SK-N-SH (cell line): ENCODE measurements around the gene THSD4. TPM values are rescaled to one million over a fixed set of nuclear protein-coding genes. Genes with fewer than 3 reads are reported as not detected.

Experiments used
- CTCF ChIA-PET: fragments of 300-600, 350-600 bp; formaldehyde crosslinking; extraction: SDS; loops from one replicate; lab custom pipeline; 2021; lab: Yijun Ruan, JAX
- POLR2A ChIA-PET: fragments of 350-600 bp; sonication (Branson Sonifier 250); formaldehyde crosslinking; extraction: SDS; loops from one replicate; lab custom pipeline; 2020; ENCODE audit warnings: antibody characterized with exemption, inconsistent platforms; lab: Yijun Ruan, JAX
- DNase-seq: peaks from one replicate; pipeline ENCODE4 v3.0.0; 2012
- H2AFZ ChIP-seq: fragments of 200-600 bp; sonication (generic); 2 replicates; pipeline ENCODE4 v1.8.1; 2016; ENCODE audit warnings: antibody characterized with exemption, mild to moderate bottlenecking, low read depth
- H3F3A ChIP-seq: fragments of 200-600 bp; sonication (generic); replicated peaks from 2 replicates; pipeline ENCODE3; 2016; ENCODE audit warnings: antibody characterized with exemption, mild to moderate bottlenecking; ENCODE audit not compliant: insufficient read depth
- H3K27ac ChIP-seq, 2 experiments: fragments of 200-500 bp in 1 of 2; fragments of 200-600 bp in 1 of 2; sonication (Bioruptor generic) in 1 of 2; sonication (generic), shearing (Covaris generic) in 1 of 2; 2 replicates each; pipeline versions ENCODE4 v1.5.1 to v1.6.1; 2014 to 2016; ENCODE audit warnings: low read depth in 2 of 2, inconsistent platforms in 1 of 2, low read length in 1 of 2, mild to moderate bottlenecking in 1 of 2, mixed read lengths in 1 of 2
- H3K27me3 ChIP-seq: fragments of 200-600 bp; sonication (generic), shearing (Covaris generic); 2 replicates; pipeline ENCODE4 v1.6.1; 2016; ENCODE audit warnings: mixed run types; ENCODE audit not compliant: insufficient read depth
- H3K36me3 ChIP-seq, 2 experiments: fragments of 200-500 bp in 1 of 2; fragments of 200-600 bp in 1 of 2; sonication (Bioruptor generic) in 1 of 2; sonication (generic) in 1 of 2; replicated peaks in 1 of 2; 2 replicates each; pipeline versions ENCODE3 to v1.5.1; 2014 to 2016; ENCODE audit warnings: low read length in 1 of 2, mild to moderate bottlenecking in 1 of 2; ENCODE audit not compliant: insufficient read depth in 2 of 2, control insufficient read depth in 1 of 2
- H3K4me1 ChIP-seq, 2 experiments: fragments of 200-500 bp in 1 of 2; fragments of 200-600 bp in 1 of 2; sonication (Bioruptor generic) in 1 of 2; sonication (generic), shearing (Covaris generic) in 1 of 2; 2 replicates each; pipeline versions ENCODE4 v1.5.1 to v1.6.1; 2014 to 2016; ENCODE audit warnings: low read depth in 1 of 2, low read length in 1 of 2, mixed run types in 1 of 2; ENCODE audit not compliant: insufficient read depth in 2 of 2, control insufficient read depth in 1 of 2
- H3K4me2 ChIP-seq: fragments of 200-600 bp; sonication (generic), shearing (Covaris generic); 2 replicates; pipeline ENCODE4 v1.6.1; 2017; ENCODE audit warnings: mixed run types
- H3K4me3 ChIP-seq, 2 experiments: fragments of 200-500 bp in 1 of 2; fragments of 200-600 bp in 1 of 2; sonication (Bioruptor generic) in 1 of 2; sonication (generic), shearing (Covaris generic) in 1 of 2; 2 replicates each; pipeline versions ENCODE4 v1.5.1 to v1.8.1; 2014 to 2016; ENCODE audit warnings: low read depth in 2 of 2, inconsistent platforms in 1 of 2, low read length in 1 of 2, mild to moderate bottlenecking in 1 of 2, mixed read lengths in 1 of 2, moderate library complexity in 1 of 2
- H3K79me2 ChIP-seq: fragments of 200-600 bp; sonication (generic); 2 replicates; pipeline ENCODE4 v1.8.1; 2017; ENCODE audit warnings: mild to moderate bottlenecking; ENCODE audit not compliant: insufficient read depth
- H3K9ac ChIP-seq: fragments of 200-600 bp; sonication (generic); 2 replicates; pipeline ENCODE4 v1.6.1; 2017; ENCODE audit warnings: mixed run types
- H3K9me2 ChIP-seq: fragments of 200-600 bp; sonication (generic); 2 replicates; pipeline ENCODE4 v1.6.1; 2017; ENCODE audit warnings: mixed run types
- H3K9me3 ChIP-seq: fragments of 200-600 bp; sonication (generic); 2 replicates; pipeline ENCODE4 v1.6.1; 2017; ENCODE audit warnings: mixed run types, mild to moderate bottlenecking, moderate library complexity
- H4K20me1 ChIP-seq: fragments of 200-600 bp; sonication (generic); 2 replicates; pipeline ENCODE4 v1.6.1; 2017; ENCODE audit warnings: mild to moderate bottlenecking, mixed run types; ENCODE audit not compliant: insufficient read depth
- CHD2 ChIP-seq: fragments of 150-350 bp; IDR thresholded peaks from 2 replicates; pipeline ENCODE4 v1.6.1; 2018; ENCODE audit warnings: low read length; ENCODE audit not compliant: partially characterized antibody
- ELF1 ChIP-seq: IDR thresholded peaks from 2 replicates; pipeline ENCODE4 v1.4.0; 2012
- EP300 ChIP-seq, 2 experiments: IDR thresholded peaks; 2 replicates each; pipeline versions ENCODE4 v1.4.0 to v1.6.1; 2012; ENCODE audit warnings: borderline replicate concordance in 1 of 2, low read depth in 1 of 2, low read length in 1 of 2
- EZH2phosphoT487 ChIP-seq: fragments of 200-600 bp; sonication (generic); IDR thresholded peaks from 2 replicates; pipeline ENCODE4 v1.6.1; 2017; ENCODE audit warnings: low read depth, mixed run types, mild to moderate bottlenecking, antibody characterized with exemption, moderate library complexity, borderline replicate concordance
- FOXJ3 ChIP-seq: sonication (generic); formaldehyde crosslinking; IDR thresholded peaks from 2 replicates; pipeline ENCODE4 v1.5.1; 2020; ENCODE audit warnings: mild to moderate bottlenecking, missing genetic modification reagents
- GABPA ChIP-seq: IDR thresholded peaks from 2 replicates; pipeline ENCODE4 v1.4.0; 2012; ENCODE audit warnings: low read depth, mild to moderate bottlenecking
- GATA2 ChIP-seq: sonication (generic); formaldehyde crosslinking; IDR thresholded peaks from 2 replicates; pipeline ENCODE4 v1.5.0; 2020; ENCODE audit warnings: mild to moderate bottlenecking, missing genetic modification reagents
- JUND ChIP-seq: IDR thresholded peaks from 2 replicates; pipeline ENCODE4 v1.4.0; 2012
- MEF2A ChIP-seq: IDR thresholded peaks from 2 replicates; pipeline ENCODE4 v1.4.0; 2012; ENCODE audit warnings: low read depth, borderline replicate concordance
- MXI1 ChIP-seq: IDR thresholded peaks from 2 replicates; pipeline ENCODE4 v1.6.1; 2012; ENCODE audit warnings: mild to moderate bottlenecking, low read depth, low read length, improper control_type of control experiment
- NRF1 ChIP-seq: IDR thresholded peaks from 2 replicates; pipeline ENCODE4 v1.6.1; 2012; ENCODE audit warnings: low read depth, mild to moderate bottlenecking, low read length
- POLR2AphosphoS5 ChIP-seq: IDR thresholded peaks from 2 replicates; pipeline ENCODE4 v1.6.1; 2012; ENCODE audit warnings: low read depth, low read length
- RAD21 ChIP-seq: IDR thresholded peaks from 2 replicates; pipeline ENCODE4 v1.6.1; 2012; ENCODE audit warnings: mild to moderate bottlenecking, low read length
- RCOR1 ChIP-seq: fragments of 150-350 bp; IDR thresholded peaks from 2 replicates; pipeline ENCODE4 v1.6.1; 2017; ENCODE audit warnings: antibody characterized with exemption, low read length
- RFX5 ChIP-seq: IDR thresholded peaks from 2 replicates; pipeline ENCODE4 v1.6.1; 2012; ENCODE audit warnings: mild to moderate bottlenecking, improper control_type of control experiment, low read length
- SMC3 ChIP-seq: IDR thresholded peaks from 2 replicates; pipeline ENCODE4 v1.6.1; 2012; ENCODE audit warnings: low read depth, low read length, improper control_type of control experiment
- TAF1 ChIP-seq: IDR thresholded peaks from 2 replicates; pipeline ENCODE4 v1.6.1; 2012; ENCODE audit warnings: low read depth, mild to moderate bottlenecking, low read length, moderate library complexity, borderline replicate concordance
- TEAD4 ChIP-seq: IDR thresholded peaks from 2 replicates; pipeline ENCODE4 v1.4.0; 2012; ENCODE audit warnings: mild to moderate bottlenecking, borderline replicate concordance; ENCODE audit not compliant: insufficient read depth
- YY1 ChIP-seq: IDR thresholded peaks from 2 replicates; pipeline ENCODE4 v1.4.0; 2012; ENCODE audit warnings: low read depth, mild to moderate bottlenecking
- WGBS: methylation state at CpG from one replicate; pipeline ENCODE4 v1.1.6; 2017; ENCODE audit warnings: low lambda C conversion rate; 5-methylcytosine and 5-hydroxymethylcytosine counted together
- polyA plus RNA-seq, 3 experiments: library from polyadenylated mRNA; depleted of rRNA; stranded (reverse); fragments of >200 nt; gene quantifications; 2 replicates each; pipeline ENCODE4 v1.2.3, GENCODE V29; 2012
- TF ChIP-seq, protein P1 (sequence below): IDR thresholded peaks from 2 replicates; pipeline ENCODE4; 2012
- TF ChIP-seq, protein P2 (sequence below): fragments of 150-350 bp; IDR thresholded peaks from 2 replicates; pipeline ENCODE4 v1.6.1; 2017; ENCODE audit warnings: antibody characterized with exemption, low read length, low read depth, borderline replicate concordance
- TF ChIP-seq, protein P3 (sequence below): IDR thresholded peaks from 2 replicates; pipeline ENCODE4 v1.6.1; 2012; ENCODE audit warnings: mild to moderate bottlenecking, low read depth, low read length, moderate library complexity
- TF ChIP-seq, protein P4 (sequence below): fragments of 200-600 bp; sonication (generic); IDR thresholded peaks from 2 replicates; pipeline ENCODE4 v1.6.1; 2017; ENCODE audit warnings: antibody characterized with exemption, mild to moderate bottlenecking, moderate library complexity
- TF ChIP-seq, protein P5 (sequence below): fragments of 150-350 bp; IDR thresholded peaks from 2 replicates; pipeline ENCODE4 v1.6.1; 2016; ENCODE audit warnings: mild to moderate bottlenecking, low read depth, low read length

The THSD4 gene
- polyA plus RNA-seq, 1 of the 3 experiments (the other 2 are of a cell fraction): 79.1 TPM

- H4K20me1 ChIP-seq: no peaks in the 10 kb centered on the region
- peaks cover 21 to 37% of the 10 kb centered on the region in 2 experiments for H3K4me1 ChIP-seq
- no peak overlapping the region for H2AFZ ChIP-seq
- CTCF ChIA-PET: interaction anchor here (0.6 to 3.9 kb wide), 4 partner anchors 11 to 285 kb away, joined by 3 to 14 read pairs (median 9); no protein-coding TSS in a partner anchor
- peak overlapping the region; percentile 89 to 95 for H3K27ac ChIP-seq
- H3K9ac ChIP-seq: peak overlapping the region; percentile 38; the same call in 1 of the 2 replicates
- POLR2A ChIA-PET: no interaction called here
- H3F3A ChIP-seq: peaks cover 26% of the 10 kb centered on the region
- no peak overlapping the region for H3K4me3 ChIP-seq
- H3K9me3 ChIP-seq: no peaks in the 10 kb centered on the region
- H3K36me3 ChIP-seq: peaks cover 0 to 7% of the 10 kb centered on the region in 2 experiments
- peak overlapping the region; percentile 56 for H3K4me2 ChIP-seq
- peak; percentile 37 for DNase-seq
- 17% methylated on average over 5 of the region's 5 CpGs for WGBS
- no peaks in the 10 kb centered on the region for H3K79me2 ChIP-seq
- no peaks in the 10 kb centered on the region for H3K27me3 ChIP-seq
- H3K9me2 ChIP-seq: no peaks in the 10 kb centered on the region
- TF ChIP-seq RCOR1 (0 out of 2 replicates have a peak, but pooled peaks have one; percentile 35), FOXJ3 (no peak), NRF1 (no peak), SMC3 (no peak), TEAD4 (peak; percentile 81), JUND (peak; percentile 49), YY1 (no peak), EP300 (IDR thresholded peaks at IDR 0.05; ENCODE audit: borderline replicate concordance in 1 of 2, low read depth in 1 of 2, low read length in 1 of 2) (peak; percentile 39 to 89; a peak in 3 of 4 replicates), EZH2phosphoT487 (no peak), CHD2 (no peak), GABPA (no peak), MEF2A (no peak; the same call in 1 of the 2 replicates), RAD21 (0 out of 2 replicates have a peak, but pooled peaks have one; percentile 6), GATA2 (CRISPR knock-in tag) (peak; percentile 51), POLR2AphosphoS5 (peak; percentile 24; the same call in 1 of the 2 replicates), RFX5 (no peak), ELF1 (no peak), TAF1 (no peak), MXI1 (no peak)
- TF ChIP-seq, protein P1, sequence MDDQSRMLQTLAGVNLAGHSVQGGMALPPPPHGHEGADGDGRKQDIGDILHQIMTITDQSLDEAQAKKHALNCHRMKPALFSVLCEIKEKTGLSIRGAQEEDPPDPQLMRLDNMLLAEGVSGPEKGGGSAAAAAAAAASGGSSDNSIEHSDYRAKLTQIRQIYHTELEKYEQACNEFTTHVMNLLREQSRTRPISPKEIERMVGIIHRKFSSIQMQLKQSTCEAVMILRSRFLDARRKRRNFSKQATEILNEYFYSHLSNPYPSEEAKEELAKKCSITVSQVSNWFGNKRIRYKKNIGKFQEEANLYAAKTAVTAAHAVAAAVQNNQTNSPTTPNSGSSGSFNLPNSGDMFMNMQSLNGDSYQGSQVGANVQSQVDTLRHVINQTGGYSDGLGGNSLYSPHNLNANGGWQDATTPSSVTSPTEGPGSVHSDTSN: peak; percentile 56
- TF ChIP-seq, protein P2, sequence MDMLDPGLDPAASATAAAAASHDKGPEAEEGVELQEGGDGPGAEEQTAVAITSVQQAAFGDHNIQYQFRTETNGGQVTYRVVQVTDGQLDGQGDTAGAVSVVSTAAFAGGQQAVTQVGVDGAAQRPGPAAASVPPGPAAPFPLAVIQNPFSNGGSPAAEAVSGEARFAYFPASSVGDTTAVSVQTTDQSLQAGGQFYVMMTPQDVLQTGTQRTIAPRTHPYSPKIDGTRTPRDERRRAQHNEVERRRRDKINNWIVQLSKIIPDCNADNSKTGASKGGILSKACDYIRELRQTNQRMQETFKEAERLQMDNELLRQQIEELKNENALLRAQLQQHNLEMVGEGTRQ: no peak
- TF ChIP-seq, protein P3, sequence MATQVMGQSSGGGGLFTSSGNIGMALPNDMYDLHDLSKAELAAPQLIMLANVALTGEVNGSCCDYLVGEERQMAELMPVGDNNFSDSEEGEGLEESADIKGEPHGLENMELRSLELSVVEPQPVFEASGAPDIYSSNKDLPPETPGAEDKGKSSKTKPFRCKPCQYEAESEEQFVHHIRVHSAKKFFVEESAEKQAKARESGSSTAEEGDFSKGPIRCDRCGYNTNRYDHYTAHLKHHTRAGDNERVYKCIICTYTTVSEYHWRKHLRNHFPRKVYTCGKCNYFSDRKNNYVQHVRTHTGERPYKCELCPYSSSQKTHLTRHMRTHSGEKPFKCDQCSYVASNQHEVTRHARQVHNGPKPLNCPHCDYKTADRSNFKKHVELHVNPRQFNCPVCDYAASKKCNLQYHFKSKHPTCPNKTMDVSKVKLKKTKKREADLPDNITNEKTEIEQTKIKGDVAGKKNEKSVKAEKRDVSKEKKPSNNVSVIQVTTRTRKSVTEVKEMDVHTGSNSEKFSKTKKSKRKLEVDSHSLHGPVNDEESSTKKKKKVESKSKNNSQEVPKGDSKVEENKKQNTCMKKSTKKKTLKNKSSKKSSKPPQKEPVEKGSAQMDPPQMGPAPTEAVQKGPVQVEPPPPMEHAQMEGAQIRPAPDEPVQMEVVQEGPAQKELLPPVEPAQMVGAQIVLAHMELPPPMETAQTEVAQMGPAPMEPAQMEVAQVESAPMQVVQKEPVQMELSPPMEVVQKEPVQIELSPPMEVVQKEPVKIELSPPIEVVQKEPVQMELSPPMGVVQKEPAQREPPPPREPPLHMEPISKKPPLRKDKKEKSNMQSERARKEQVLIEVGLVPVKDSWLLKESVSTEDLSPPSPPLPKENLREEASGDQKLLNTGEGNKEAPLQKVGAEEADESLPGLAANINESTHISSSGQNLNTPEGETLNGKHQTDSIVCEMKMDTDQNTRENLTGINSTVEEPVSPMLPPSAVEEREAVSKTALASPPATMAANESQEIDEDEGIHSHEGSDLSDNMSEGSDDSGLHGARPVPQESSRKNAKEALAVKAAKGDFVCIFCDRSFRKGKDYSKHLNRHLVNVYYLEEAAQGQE: no peak
- TF ChIP-seq, protein P4, sequence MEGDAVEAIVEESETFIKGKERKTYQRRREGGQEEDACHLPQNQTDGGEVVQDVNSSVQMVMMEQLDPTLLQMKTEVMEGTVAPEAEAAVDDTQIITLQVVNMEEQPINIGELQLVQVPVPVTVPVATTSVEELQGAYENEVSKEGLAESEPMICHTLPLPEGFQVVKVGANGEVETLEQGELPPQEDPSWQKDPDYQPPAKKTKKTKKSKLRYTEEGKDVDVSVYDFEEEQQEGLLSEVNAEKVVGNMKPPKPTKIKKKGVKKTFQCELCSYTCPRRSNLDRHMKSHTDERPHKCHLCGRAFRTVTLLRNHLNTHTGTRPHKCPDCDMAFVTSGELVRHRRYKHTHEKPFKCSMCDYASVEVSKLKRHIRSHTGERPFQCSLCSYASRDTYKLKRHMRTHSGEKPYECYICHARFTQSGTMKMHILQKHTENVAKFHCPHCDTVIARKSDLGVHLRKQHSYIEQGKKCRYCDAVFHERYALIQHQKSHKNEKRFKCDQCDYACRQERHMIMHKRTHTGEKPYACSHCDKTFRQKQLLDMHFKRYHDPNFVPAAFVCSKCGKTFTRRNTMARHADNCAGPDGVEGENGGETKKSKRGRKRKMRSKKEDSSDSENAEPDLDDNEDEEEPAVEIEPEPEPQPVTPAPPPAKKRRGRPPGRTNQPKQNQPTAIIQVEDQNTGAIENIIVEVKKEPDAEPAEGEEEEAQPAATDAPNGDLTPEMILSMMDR: no peak
- TF ChIP-seq, protein P5, sequence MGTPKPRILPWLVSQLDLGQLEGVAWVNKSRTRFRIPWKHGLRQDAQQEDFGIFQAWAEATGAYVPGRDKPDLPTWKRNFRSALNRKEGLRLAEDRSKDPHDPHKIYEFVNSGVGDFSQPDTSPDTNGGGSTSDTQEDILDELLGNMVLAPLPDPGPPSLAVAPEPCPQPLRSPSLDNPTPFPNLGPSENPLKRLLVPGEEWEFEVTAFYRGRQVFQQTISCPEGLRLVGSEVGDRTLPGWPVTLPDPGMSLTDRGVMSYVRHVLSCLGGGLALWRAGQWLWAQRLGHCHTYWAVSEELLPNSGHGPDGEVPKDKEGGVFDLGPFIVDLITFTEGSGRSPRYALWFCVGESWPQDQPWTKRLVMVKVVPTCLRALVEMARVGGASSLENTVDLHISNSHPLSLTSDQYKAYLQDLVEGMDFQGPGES: no peak
Observed at GRCh38 chr15:71707230-71708050, 592.2 kb downstream of the THSD4 start.
